ENCODE data around the gene GPR152. TPM values are rescaled to one million over a fixed set of nuclear protein-coding genes. Genes with fewer than 3 reads are reported as not detected.
A peak's percentile ranks its signal among the peaks of the same experiment; 100 is the strongest.
"Not testable (repeated sequence)": the region's sequence is repeated elsewhere in the genome, so short reads cannot be mapped to it uniquely, and the experiment has no call there.

The GPR152 gene
- polyA plus RNA-seq, 2 donors = not detected

DNA sequence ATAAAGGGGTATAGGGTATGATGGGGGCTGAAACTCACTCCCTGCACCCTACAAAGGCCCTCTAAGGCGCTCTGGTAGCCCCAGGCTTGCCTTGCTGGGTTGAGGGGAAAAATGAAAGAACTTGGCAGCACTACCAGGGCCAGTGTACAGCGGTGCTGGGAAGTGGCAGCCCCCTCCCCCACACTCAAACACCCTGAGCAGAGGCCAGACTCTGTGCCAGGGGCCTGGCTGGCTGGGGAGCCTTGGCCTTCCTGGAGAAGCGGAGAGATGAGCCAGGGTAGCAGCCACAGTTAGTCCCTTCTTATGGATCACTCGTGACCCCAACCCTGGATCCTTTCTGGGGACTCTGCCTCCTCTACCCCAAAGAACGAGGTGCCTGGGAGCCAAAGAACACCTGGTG lies 13.8 kb upstream of the GPR152 start:
- peaks cover 6 to 25% of the 10 kb centered on the region in 2 donors for H3K4me1 ChIP-seq (ENCODE audit: control insufficient read depth in 2 of 2, insufficient read depth in 2 of 2, low read length in 1 of 2)
- no peaks in the 10 kb centered on the region for H3K9me3 ChIP-seq (ENCODE audit: control insufficient read depth in 2 of 2, insufficient read depth in 1 of 2, low read depth in 1 of 2, low read length in 1 of 2)
- peaks cover 0 to 6% of the 10 kb centered on the region in 2 donors for H3K36me3 ChIP-seq (ENCODE audit: control insufficient read depth in 2 of 2, insufficient read depth in 2 of 2, low read length in 1 of 2)
- 80 to 86% methylated on average over 5 of the region's 5 CpGs for WGBS, 2 donors
- peak overlapping the region in 1 of 2 donors; percentile 13 for H3K27ac ChIP-seq (ENCODE audit: low read depth in 2 of 2, low read length in 1 of 2)
- no peaks in the 10 kb centered on the region for H3K27me3 ChIP-seq (ENCODE audit: control insufficient read depth in 1 of 2, insufficient read depth in 2 of 2, low read length in 2 of 2)
- H3K4me3 ChIP-seq (ENCODE audit: low read depth in 1 of 2, low read length in 2 of 2) = no peak overlapping the region

DNA sequence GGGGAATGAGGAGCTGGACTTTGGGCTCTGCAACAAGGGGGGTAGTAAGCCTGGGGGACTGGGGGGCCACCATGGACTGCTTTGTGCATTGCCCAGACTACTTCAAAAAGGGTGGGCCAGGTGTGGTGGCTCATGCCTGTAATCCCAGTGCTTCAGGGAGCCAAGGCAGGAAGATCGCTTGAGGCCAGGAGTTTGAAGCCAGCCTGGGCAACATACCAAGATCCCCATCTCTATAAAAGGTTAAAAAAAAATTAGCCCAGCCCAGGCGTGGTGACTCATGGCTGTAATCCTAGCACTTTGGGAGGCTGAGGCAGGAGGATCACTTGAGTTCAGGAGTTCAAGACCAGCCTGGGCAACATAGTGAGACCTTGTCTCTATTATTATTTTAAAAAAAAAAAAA lies 13.0 kb upstream of the GPR152 start:
- H3K4me3 ChIP-seq (ENCODE audit: low read depth in 1 of 2, low read length in 2 of 2); H3K27me3 ChIP-seq (ENCODE audit: control insufficient read depth in 1 of 2, insufficient read depth in 2 of 2, low read length in 2 of 2); H3K9me3 ChIP-seq (ENCODE audit: control insufficient read depth in 2 of 2, insufficient read depth in 1 of 2, low read depth in 1 of 2, low read length in 1 of 2); H3K36me3 ChIP-seq (ENCODE audit: control insufficient read depth in 2 of 2, insufficient read depth in 2 of 2, low read length in 1 of 2): not testable (repeated sequence)
- 41 to 61% methylated on average over 2 of the region's 2 CpGs for WGBS, 2 donors
- Histone ChIP-seq H3K4me1 (ENCODE audit: control insufficient read depth in 2 of 2, insufficient read depth in 2 of 2, low read length in 1 of 2) (peaks cover 6 to 25% of the 10 kb centered on the region in 2 donors), H3K27ac (ENCODE audit: low read depth in 2 of 2, low read length in 1 of 2) (peak overlapping the region; percentile 89 to 96)

DNA sequence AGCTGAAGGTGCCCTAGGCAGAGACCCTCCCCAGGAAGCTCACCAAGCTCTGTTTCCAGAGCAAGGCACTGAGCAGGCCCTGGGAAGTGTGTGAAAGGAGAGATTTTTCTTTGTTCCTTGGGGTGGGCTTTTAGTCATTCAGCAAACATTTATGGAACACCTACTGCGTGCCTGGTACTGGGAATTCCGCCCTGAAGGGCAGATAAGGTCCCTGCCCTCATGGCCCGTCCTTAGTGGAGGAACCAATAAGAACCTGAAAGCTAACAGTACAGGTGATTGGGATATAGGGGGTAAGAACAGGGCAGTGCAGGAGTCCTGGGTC lies 12.6 kb upstream of the GPR152 start:
- Histone ChIP-seq H3K4me3 (ENCODE audit: low read depth in 1 of 2, low read length in 2 of 2) (peak overlapping the region; percentile 32 to 57), H3K36me3 (ENCODE audit: control insufficient read depth in 2 of 2, insufficient read depth in 2 of 2, low read length in 1 of 2) (peaks cover 0 to 6% of the 10 kb centered on the region in 2 donors), H3K4me1 (ENCODE audit: control insufficient read depth in 2 of 2, insufficient read depth in 2 of 2, low read length in 1 of 2) (peaks cover 6 to 25% of the 10 kb centered on the region in 2 donors), H3K27ac (ENCODE audit: low read depth in 2 of 2, low read length in 1 of 2) (peak overlapping the region; percentile 89 to 96), H3K9me3 (ENCODE audit: control insufficient read depth in 2 of 2, insufficient read depth in 1 of 2, low read depth in 1 of 2, low read length in 1 of 2) (no peaks in the 10 kb centered on the region), H3K27me3 (ENCODE audit: control insufficient read depth in 1 of 2, insufficient read depth in 2 of 2, low read length in 2 of 2) (no peaks in the 10 kb centered on the region)
- 37 to 38% methylated on average over 3 of the region's 3 CpGs for WGBS, 2 donors

GRCh38 chr11:67464411-67465188 lies 12.1 kb upstream of the GPR152 start:
- Histone ChIP-seq H3K27ac (ENCODE audit: low read depth in 2 of 2, low read length in 1 of 2) (peak overlapping the region; percentile 92 to 96), H3K4me1 (ENCODE audit: control insufficient read depth in 2 of 2, insufficient read depth in 2 of 2, low read length in 1 of 2) (peaks cover 6 to 25% of the 10 kb centered on the region in 2 donors), H3K9me3 (ENCODE audit: control insufficient read depth in 2 of 2, insufficient read depth in 1 of 2, low read depth in 1 of 2, low read length in 1 of 2) (no peaks in the 10 kb centered on the region), H3K27me3 (ENCODE audit: control insufficient read depth in 1 of 2, insufficient read depth in 2 of 2, low read length in 2 of 2) (no peaks in the 10 kb centered on the region), H3K4me3 (ENCODE audit: low read depth in 1 of 2, low read length in 2 of 2) (peak overlapping the region; percentile 32 to 57), H3K36me3 (ENCODE audit: control insufficient read depth in 2 of 2, insufficient read depth in 2 of 2, low read length in 1 of 2) (peaks cover 0 to 6% of the 10 kb centered on the region in 2 donors)
- 14 to 16% methylated on average over 56 of the region's 56 CpGs for WGBS, 2 donors

GRCh38 chr11:67463680-67464410 lies 11.3 kb upstream of the GPR152 start:
- Histone ChIP-seq H3K4me3 (ENCODE audit: low read depth in 1 of 2, low read length in 2 of 2) (peak overlapping the region in 1 of 2 donors; percentile 36), H3K4me1 (ENCODE audit: control insufficient read depth in 2 of 2, insufficient read depth in 2 of 2, low read length in 1 of 2) (peaks cover 6 to 25% of the 10 kb centered on the region in 2 donors), H3K27me3 (ENCODE audit: control insufficient read depth in 1 of 2, insufficient read depth in 2 of 2, low read length in 2 of 2) (no peaks in the 10 kb centered on the region), H3K9me3 (ENCODE audit: control insufficient read depth in 2 of 2, insufficient read depth in 1 of 2, low read depth in 1 of 2, low read length in 1 of 2) (no peaks in the 10 kb centered on the region), H3K36me3 (ENCODE audit: control insufficient read depth in 2 of 2, insufficient read depth in 2 of 2, low read length in 1 of 2) (peaks cover 0 to 6% of the 10 kb centered on the region in 2 donors), H3K27ac (ENCODE audit: low read depth in 2 of 2, low read length in 1 of 2) (peak overlapping the region; percentile 92 to 96)
- 44 to 68% methylated on average over 20 of the region's 20 CpGs for WGBS, 2 donors

- H3K4me3 ChIP-seq (ENCODE audit: low read depth in 1 of 2, low read length in 2 of 2) = no peak overlapping the region
- H3K4me1 ChIP-seq (ENCODE audit: control insufficient read depth in 2 of 2, insufficient read depth in 2 of 2, low read length in 1 of 2) = peaks cover 6 to 25% of the 10 kb centered on the region in 2 donors
- H3K27me3 ChIP-seq (ENCODE audit: control insufficient read depth in 1 of 2, insufficient read depth in 2 of 2, low read length in 2 of 2) = no peaks in the 10 kb centered on the region
- no peak overlapping the region for H3K27ac ChIP-seq (ENCODE audit: low read depth in 2 of 2, low read length in 1 of 2)
- WGBS, 2 donors = 78 to 83% methylated on average over 10 of the region's 10 CpGs
- H3K9me3 ChIP-seq (ENCODE audit: control insufficient read depth in 2 of 2, insufficient read depth in 1 of 2, low read depth in 1 of 2, low read length in 1 of 2) = no peaks in the 10 kb centered on the region
- H3K36me3 ChIP-seq (ENCODE audit: control insufficient read depth in 2 of 2, insufficient read depth in 2 of 2, low read length in 1 of 2) = peaks cover 0 to 6% of the 10 kb centered on the region in 2 donors
These were observed 10.7 kb upstream of the GPR152 start for GRCh38 chr11:67463186-67463585.

DNA sequence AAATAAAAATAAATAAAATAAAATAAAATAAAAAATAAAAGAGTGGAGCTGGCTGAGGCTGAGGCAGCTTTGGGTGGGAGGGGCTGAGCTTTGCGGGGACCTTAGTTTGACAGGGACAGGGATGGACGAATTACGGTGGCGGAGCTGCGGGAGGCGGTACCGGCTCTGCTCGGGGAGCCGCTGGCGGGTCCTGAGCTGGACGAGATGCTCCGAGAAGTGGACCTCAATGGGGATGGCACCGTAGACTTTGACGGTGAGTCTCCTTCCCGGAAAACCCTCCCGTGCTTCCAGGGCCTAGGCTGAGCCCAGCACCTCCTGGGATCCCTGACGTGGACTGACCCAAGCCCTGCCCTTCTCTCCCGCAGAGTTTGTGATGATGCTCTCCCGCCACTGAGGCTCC lies 5.7 kb upstream of the GPR152 start:
- Histone ChIP-seq H3K9me3 (ENCODE audit: control insufficient read depth in 2 of 2, insufficient read depth in 1 of 2, low read depth in 1 of 2, low read length in 1 of 2) (no peaks in the 10 kb centered on the region), H3K27ac (ENCODE audit: low read depth in 2 of 2, low read length in 1 of 2) (no peak overlapping the region), H3K4me1 (ENCODE audit: control insufficient read depth in 2 of 2, insufficient read depth in 2 of 2, low read length in 1 of 2) (no peaks in the 10 kb centered on the region), H3K36me3 (ENCODE audit: control insufficient read depth in 2 of 2, insufficient read depth in 2 of 2, low read length in 1 of 2) (no peaks in the 10 kb centered on the region), H3K27me3 (ENCODE audit: control insufficient read depth in 1 of 2, insufficient read depth in 2 of 2, low read length in 2 of 2) (no peaks in the 10 kb centered on the region), H3K4me3 (ENCODE audit: low read depth in 1 of 2, low read length in 2 of 2) (no peak overlapping the region)
- WGBS, 2 donors = 88 to 91% methylated on average over 17 to 19 of the region's 19 CpGs

DNA sequence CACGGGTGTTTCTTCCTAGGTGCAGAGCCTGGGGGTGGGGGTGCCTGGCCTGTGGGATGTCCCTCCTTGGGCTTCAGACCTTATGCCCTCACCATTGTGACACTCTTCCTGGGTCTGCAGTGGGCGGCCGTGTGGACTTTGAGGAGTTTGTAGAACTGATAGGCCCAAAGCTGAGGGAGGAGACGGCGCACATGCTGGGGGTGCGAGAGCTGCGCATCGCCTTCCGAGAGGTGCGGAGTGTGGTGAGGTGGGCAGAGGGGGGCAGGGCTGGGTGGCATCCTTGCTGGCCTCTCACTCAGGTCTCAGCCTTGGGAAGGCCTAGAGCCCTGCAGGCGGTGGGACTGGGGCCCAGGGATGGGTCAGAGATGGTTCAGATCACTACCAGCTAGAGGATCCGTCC lies 4.9 kb upstream of the GPR152 start:
- H3K27ac ChIP-seq (ENCODE audit: low read depth in 2 of 2, low read length in 1 of 2) = no peak overlapping the region
- WGBS, 2 donors = 93 to 95% methylated on average over 12 of the region's 12 CpGs
- no peaks in the 10 kb centered on the region for H3K4me1 ChIP-seq (ENCODE audit: control insufficient read depth in 2 of 2, insufficient read depth in 2 of 2, low read length in 1 of 2)
- no peaks in the 10 kb centered on the region for H3K27me3 ChIP-seq (ENCODE audit: control insufficient read depth in 1 of 2, insufficient read depth in 2 of 2, low read length in 2 of 2)
- no peak overlapping the region for H3K4me3 ChIP-seq (ENCODE audit: low read depth in 1 of 2, low read length in 2 of 2)
- no peaks in the 10 kb centered on the region for H3K9me3 ChIP-seq (ENCODE audit: control insufficient read depth in 2 of 2, insufficient read depth in 1 of 2, low read depth in 1 of 2, low read length in 1 of 2)
- no peaks in the 10 kb centered on the region for H3K36me3 ChIP-seq (ENCODE audit: control insufficient read depth in 2 of 2, insufficient read depth in 2 of 2, low read length in 1 of 2)

DNA sequence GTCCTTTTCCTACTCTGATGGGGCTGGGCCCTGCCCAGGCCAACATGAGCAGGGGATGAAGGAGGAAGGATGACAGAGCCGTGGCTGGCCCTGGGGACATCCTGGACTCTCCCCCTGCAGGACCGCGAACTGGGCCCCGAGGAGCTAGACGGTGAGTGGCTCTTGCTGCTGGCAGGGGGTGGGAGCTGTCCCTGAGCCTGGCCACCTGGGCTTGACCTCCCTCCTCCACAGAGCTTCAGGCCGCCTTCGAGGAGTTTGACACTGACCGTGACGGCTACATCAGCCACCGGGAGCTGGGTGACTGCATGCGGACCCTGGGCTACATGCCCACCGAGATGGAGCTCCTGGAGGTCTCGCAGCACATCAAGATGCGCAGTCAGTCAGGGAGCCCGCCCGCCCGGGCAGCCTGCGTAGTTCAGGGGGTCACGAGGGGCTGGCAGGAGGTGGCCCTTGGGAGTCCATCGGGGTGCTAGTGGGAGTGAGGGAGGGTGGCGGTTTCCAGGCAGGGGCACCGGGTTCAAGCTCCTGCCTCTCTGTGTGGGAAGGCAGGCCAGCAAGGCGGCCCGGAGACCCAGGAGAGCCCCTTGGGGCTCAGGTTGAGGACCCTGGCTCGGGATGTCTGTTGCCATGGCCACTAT lies 3.7 kb upstream of the GPR152 start:
- H3K4me3 ChIP-seq (ENCODE audit: low read depth in 1 of 2, low read length in 2 of 2) = no peak overlapping the region
- H3K36me3 ChIP-seq (ENCODE audit: control insufficient read depth in 2 of 2, insufficient read depth in 2 of 2, low read length in 1 of 2) = no peaks in the 10 kb centered on the region
- H3K27me3 ChIP-seq (ENCODE audit: control insufficient read depth in 1 of 2, insufficient read depth in 2 of 2, low read length in 2 of 2) = no peaks in the 10 kb centered on the region
- H3K4me1 ChIP-seq (ENCODE audit: control insufficient read depth in 2 of 2, insufficient read depth in 2 of 2, low read length in 1 of 2) = no peaks in the 10 kb centered on the region
- WGBS, 2 donors = 80 to 82% methylated on average over 25 of the region's 25 CpGs
- H3K9me3 ChIP-seq (ENCODE audit: control insufficient read depth in 2 of 2, insufficient read depth in 1 of 2, low read depth in 1 of 2, low read length in 1 of 2) = no peaks in the 10 kb centered on the region
- H3K27ac ChIP-seq (ENCODE audit: low read depth in 2 of 2, low read length in 1 of 2) = no peak overlapping the region
